22Rv1 (cell line): ENCODE data around the gene RFC2.

Experiments used
- CTCF ChIP-seq: fragments of 450-650 bp; IDR thresholded peaks from 2 replicates; pipeline ENCODE4 v1.5.1; 2017; ENCODE audit warnings: mild to moderate bottlenecking
- ZFX ChIP-seq: fragments of 450-650 bp; IDR thresholded peaks from 2 replicates; pipeline ENCODE4 v1.6.1; 2017; ENCODE audit warnings: antibody characterized with exemption, borderline replicate concordance

- TF ChIP-seq CTCF (no peak), ZFX (no peak)
Observed at GRCh38 chr7:74223711-74224510, 30.3 kb downstream of the RFC2 start.
